ENCODE measurements around the gene CHD8.

DNA sequence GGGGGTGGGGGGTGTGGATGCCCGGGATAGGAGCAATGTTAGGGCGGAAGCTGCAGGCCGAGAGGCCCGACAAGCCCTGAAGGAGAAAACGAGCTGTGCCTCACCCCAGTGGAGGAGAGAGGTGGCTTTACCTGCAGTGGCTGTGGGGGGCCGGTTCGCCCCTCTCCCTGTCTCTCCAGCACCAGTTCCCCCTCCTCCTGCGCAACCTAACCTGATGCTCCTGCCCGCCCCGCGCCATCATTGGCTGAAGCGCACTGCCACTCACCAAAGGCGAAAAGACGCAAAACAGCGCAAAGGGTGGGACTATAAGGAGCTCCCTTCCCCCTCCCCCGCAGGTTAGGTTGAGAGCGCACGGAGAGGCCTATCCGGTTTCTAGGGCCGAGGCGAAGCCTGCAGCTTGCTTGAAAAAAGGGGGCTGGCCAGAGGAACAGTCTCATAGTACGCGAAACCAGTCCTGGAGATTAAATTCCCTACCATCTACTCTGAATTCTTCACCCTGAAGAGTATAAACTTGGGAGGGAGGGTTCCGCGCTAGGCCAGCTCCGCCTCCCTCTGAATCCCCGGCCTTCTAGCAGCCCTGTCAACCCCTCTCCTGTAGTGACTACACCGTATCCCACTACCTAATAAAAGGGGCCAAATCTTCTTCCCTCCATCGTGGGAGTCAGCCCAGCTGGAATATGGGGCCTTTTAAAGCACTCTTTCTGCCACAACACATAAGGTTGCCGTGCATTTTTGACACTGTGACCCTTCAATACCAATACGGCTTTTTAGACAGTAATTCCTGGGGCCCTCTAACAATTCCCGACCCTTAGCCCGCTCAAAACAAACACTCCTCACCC lies 18.6 kb downstream of the CHD8 start:
- TF ChIP-seq, protein P1, sequence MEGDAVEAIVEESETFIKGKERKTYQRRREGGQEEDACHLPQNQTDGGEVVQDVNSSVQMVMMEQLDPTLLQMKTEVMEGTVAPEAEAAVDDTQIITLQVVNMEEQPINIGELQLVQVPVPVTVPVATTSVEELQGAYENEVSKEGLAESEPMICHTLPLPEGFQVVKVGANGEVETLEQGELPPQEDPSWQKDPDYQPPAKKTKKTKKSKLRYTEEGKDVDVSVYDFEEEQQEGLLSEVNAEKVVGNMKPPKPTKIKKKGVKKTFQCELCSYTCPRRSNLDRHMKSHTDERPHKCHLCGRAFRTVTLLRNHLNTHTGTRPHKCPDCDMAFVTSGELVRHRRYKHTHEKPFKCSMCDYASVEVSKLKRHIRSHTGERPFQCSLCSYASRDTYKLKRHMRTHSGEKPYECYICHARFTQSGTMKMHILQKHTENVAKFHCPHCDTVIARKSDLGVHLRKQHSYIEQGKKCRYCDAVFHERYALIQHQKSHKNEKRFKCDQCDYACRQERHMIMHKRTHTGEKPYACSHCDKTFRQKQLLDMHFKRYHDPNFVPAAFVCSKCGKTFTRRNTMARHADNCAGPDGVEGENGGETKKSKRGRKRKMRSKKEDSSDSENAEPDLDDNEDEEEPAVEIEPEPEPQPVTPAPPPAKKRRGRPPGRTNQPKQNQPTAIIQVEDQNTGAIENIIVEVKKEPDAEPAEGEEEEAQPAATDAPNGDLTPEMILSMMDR (IDR thresholded peaks at IDR 0.05), result no peak
- TF ChIP-seq POLR2A (IDR thresholded peaks at IDR 0.05), result peak; percentile 44
- TF ChIP-seq EP300 (IDR thresholded peaks at IDR 0.05), result no peak
